Breast epithelium (tissue), 3 donors: ENCODE data around the gene C1QTNF7.

Experiments used
- CTCF ChIP-seq, 3 donors: fragments of 450-650 bp; IDR thresholded peaks; one replicate each; pipeline ENCODE4 v1.5.1; 2016 to 2017; ENCODE audit warnings: antibody characterized with exemption in 3 of 3, mild to moderate bottlenecking in 3 of 3, moderate library complexity in 3 of 3
- POLR2A ChIP-seq: fragments of 450-650 bp; IDR thresholded peaks from one replicate; pipeline ENCODE4 v1.6.1; 2016; ENCODE audit warnings: antibody characterized with exemption, mild to moderate bottlenecking, moderate library complexity
- POLR2AphosphoS5 ChIP-seq, 3 donors: sonication (generic); formaldehyde crosslinking; IDR thresholded peaks; one replicate each; pipeline ENCODE4 v1.6.1; 2017; ENCODE audit warnings: antibody characterized with exemption in 3 of 3

- no peak for TF ChIP-seq CTCF (IDR thresholded peaks at IDR 0.05)
- TF ChIP-seq POLR2A: no peak
- no peak for TF ChIP-seq POLR2AphosphoS5 (IDR thresholded peaks at IDR 0.05)
These were observed 29.1 kb upstream of the C1QTNF7 start for GRCh38 chr4:15398732-15399131.
